Peyer's patch (tissue), 4 donors: ENCODE data around the gene PPOX.

Experiments used
- CTCF ChIP-seq, 6 experiments: fragments of 450-650 bp in 4 of 6; fragments of 200-600 bp in 2 of 6; sonication (generic) in 1 of 6; IDR thresholded peaks; one replicate each; pipeline ENCODE4 v1.5.1; 2017 to 2019; ENCODE audit warnings: antibody characterized with exemption in 6 of 6, mild to moderate bottlenecking in 3 of 6, moderate library complexity in 1 of 6
- POLR2A ChIP-seq, 2 donors: fragments of 450-650 bp; IDR thresholded peaks; one replicate each; pipeline ENCODE4 v1.5.1; 2017; ENCODE audit warnings: antibody characterized with exemption in 2 of 2, mild to moderate bottlenecking in 2 of 2, moderate library complexity in 2 of 2

- TF ChIP-seq CTCF (IDR thresholded peaks at IDR 0.05) (no peak), POLR2A (IDR thresholded peaks at IDR 0.05) (no peak)
These were observed 2.4 kb upstream of the PPOX start for GRCh38 chr1:161163793-161164192.
